HL-60 (cell line): ENCODE data around the gene KCNMA1.

Experiments used
- SPI1 ChIP-seq: IDR thresholded peaks from 2 replicates; pipeline ENCODE4 v1.6.1; 2012; ENCODE audit warnings: low read depth, mild to moderate bottlenecking, borderline replicate concordance
- TF ChIP-seq, protein P1 (sequence below): IDR thresholded peaks from one replicate; pipeline ENCODE4 v1.5.1; 2011; ENCODE audit warnings: low read length, control low read depth, inconsistent platforms; ENCODE audit not compliant: insufficient read depth

DNA sequence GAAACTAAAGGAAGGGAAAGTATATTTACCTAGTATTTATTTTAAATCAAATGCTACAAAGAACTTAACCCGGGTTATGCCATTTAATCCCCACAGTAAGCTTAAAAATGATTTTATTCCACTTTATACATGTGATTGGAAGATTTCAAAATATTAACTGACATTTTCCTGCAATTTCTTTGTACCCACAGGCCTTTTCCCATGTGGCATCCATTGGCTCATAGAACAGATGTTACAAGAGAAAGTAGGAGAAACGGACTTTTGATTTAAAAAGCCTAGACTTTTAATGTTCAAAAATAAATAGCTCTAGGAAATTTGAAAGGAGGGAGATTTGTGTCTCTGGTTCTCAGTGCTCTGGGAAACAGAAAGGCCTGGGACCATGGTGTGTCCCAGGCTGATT, 807.9 kb downstream of the KCNMA1 start:
- TF ChIP-seq, protein P1, sequence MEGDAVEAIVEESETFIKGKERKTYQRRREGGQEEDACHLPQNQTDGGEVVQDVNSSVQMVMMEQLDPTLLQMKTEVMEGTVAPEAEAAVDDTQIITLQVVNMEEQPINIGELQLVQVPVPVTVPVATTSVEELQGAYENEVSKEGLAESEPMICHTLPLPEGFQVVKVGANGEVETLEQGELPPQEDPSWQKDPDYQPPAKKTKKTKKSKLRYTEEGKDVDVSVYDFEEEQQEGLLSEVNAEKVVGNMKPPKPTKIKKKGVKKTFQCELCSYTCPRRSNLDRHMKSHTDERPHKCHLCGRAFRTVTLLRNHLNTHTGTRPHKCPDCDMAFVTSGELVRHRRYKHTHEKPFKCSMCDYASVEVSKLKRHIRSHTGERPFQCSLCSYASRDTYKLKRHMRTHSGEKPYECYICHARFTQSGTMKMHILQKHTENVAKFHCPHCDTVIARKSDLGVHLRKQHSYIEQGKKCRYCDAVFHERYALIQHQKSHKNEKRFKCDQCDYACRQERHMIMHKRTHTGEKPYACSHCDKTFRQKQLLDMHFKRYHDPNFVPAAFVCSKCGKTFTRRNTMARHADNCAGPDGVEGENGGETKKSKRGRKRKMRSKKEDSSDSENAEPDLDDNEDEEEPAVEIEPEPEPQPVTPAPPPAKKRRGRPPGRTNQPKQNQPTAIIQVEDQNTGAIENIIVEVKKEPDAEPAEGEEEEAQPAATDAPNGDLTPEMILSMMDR = no peak
- TF ChIP-seq SPI1 = no peak
